ENCODE data around the gene PDE4B.

Gene PDE4B

DNA sequence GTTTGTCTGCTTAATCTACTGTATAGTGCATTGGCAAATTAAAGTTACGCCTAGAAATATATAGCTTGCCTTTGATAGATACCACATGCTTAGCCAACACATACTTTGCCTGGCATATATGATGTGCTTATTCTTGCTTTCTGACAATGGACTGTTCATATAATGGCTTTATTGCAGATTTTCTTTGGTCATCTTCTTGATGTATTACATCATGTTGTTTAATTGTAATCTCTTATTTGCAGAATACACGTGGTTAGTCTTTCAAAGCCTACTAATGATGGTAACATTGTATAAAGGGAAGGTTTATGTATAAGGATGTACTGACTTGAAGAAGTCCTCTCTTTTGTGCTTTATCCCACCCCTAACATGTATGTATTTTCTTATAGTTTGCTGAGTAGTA lies 201.5 kb downstream of the PDE4B start:
- no peaks in the 10 kb centered on the region for H3K9me2 ChIP-seq (replicated peaks; ENCODE audit: low read depth, low read length)
- no peaks in the 10 kb centered on the region for H3K27me3 ChIP-seq (ENCODE audit: insufficient read depth, low read length, poor library complexity, severe bottlenecking)
- TF ChIP-seq CTCF (conservative IDR thresholded peaks at IDR 0.05; ENCODE audit: low read length) (no peak), EZH2phosphoT487 (IDR thresholded peaks at IDR 0.05; ENCODE audit: borderline replicate concordance) (no peak)
- no peaks in the 10 kb centered on the region for H3K79me2 ChIP-seq (ENCODE audit: insufficient read depth, low read length)
- H3K4me3 ChIP-seq (ENCODE audit: low read length, poor library complexity, severe bottlenecking), result no peak overlapping the region
- no peak overlapping the region for H3K9ac ChIP-seq (ENCODE audit: low read depth, low read length, poor library complexity, severe bottlenecking)
- H3F3A ChIP-seq (ENCODE audit: low read depth), result no peaks in the 10 kb centered on the region
- H3K4me1 ChIP-seq (ENCODE audit: insufficient read depth, low read length, poor library complexity, severe bottlenecking), result no peaks in the 10 kb centered on the region
- H2AFZ ChIP-seq (ENCODE audit: low read length), result no peak overlapping the region
- H3K36me3 ChIP-seq (ENCODE audit: insufficient read depth, low read length), result no peaks in the 10 kb centered on the region
- no peaks in the 10 kb centered on the region for H4K20me1 ChIP-seq (ENCODE audit: insufficient read depth, low read length, poor library complexity, severe bottlenecking)
- H3K9me3 ChIP-seq (ENCODE audit: insufficient read depth, low read depth, low read length), result no peaks in the 10 kb centered on the region
- no peak overlapping the region for H3K4me2 ChIP-seq (ENCODE audit: low read depth, low read length, poor library complexity, severe bottlenecking)

- no peaks in the 10 kb centered on the region for H3K4me1 ChIP-seq (ENCODE audit: insufficient read depth, low read length, poor library complexity, severe bottlenecking)
- no peak overlapping the region for H2AFZ ChIP-seq (ENCODE audit: low read length)
- H4K20me1 ChIP-seq (ENCODE audit: insufficient read depth, low read length, poor library complexity, severe bottlenecking), result no peaks in the 10 kb centered on the region
- no peaks in the 10 kb centered on the region for H3K79me2 ChIP-seq (ENCODE audit: insufficient read depth, low read length)
- H3K9me2 ChIP-seq (replicated peaks; ENCODE audit: low read depth, low read length), result no peaks in the 10 kb centered on the region
- H3K9ac ChIP-seq (ENCODE audit: low read depth, low read length, poor library complexity, severe bottlenecking), result no peak overlapping the region
- no peak for TF ChIP-seq CTCF (conservative IDR thresholded peaks at IDR 0.05; ENCODE audit: low read length)
- TF ChIP-seq EZH2phosphoT487 (IDR thresholded peaks at IDR 0.05; ENCODE audit: borderline replicate concordance), result no peak
- no peaks in the 10 kb centered on the region for H3K36me3 ChIP-seq (ENCODE audit: insufficient read depth, low read length)
- H3K9me3 ChIP-seq (ENCODE audit: insufficient read depth, low read depth, low read length), result no peaks in the 10 kb centered on the region
- no peaks in the 10 kb centered on the region for H3F3A ChIP-seq (ENCODE audit: low read depth)
- H3K4me2 ChIP-seq (ENCODE audit: low read depth, low read length, poor library complexity, severe bottlenecking), result no peak overlapping the region
- H3K4me3 ChIP-seq (ENCODE audit: low read length, poor library complexity, severe bottlenecking), result no peak overlapping the region
- no peaks in the 10 kb centered on the region for H3K27me3 ChIP-seq (ENCODE audit: insufficient read depth, low read length, poor library complexity, severe bottlenecking)
Measured at GRCh38 chr1:65995336-65995735, 202.6 kb downstream of the PDE4B start.

DNA sequence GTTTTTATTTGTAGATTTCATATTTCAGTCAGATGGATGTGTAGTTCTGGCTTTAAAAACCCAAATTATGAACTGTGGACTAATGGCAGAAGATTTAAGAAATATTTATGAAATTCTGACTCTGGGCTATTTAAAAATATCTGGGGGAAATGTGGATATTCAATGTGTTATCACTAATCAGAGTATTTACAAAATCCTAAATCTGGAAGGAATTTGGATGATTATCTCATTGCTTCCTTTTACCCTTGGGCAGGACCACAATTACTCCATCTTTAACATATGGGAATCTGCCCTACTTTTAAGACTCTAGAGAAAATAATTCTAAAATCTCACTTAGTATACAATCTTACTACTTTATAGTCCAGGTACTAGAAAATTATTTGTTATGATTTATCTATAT lies 203.2 kb downstream of the PDE4B start:
- Histone ChIP-seq H3K36me3 (ENCODE audit: insufficient read depth, low read length) (no peaks in the 10 kb centered on the region), H3K4me3 (ENCODE audit: low read length, poor library complexity, severe bottlenecking) (no peak overlapping the region), H2AFZ (ENCODE audit: low read length) (no peak overlapping the region), H3K4me1 (ENCODE audit: insufficient read depth, low read length, poor library complexity, severe bottlenecking) (no peaks in the 10 kb centered on the region), H3K4me2 (ENCODE audit: low read depth, low read length, poor library complexity, severe bottlenecking) (no peak overlapping the region), H3K9me2 (replicated peaks; ENCODE audit: low read depth, low read length) (no peaks in the 10 kb centered on the region), H3K79me2 (ENCODE audit: insufficient read depth, low read length) (no peaks in the 10 kb centered on the region), H3K9me3 (ENCODE audit: insufficient read depth, low read depth, low read length) (no peaks in the 10 kb centered on the region), H3K27me3 (ENCODE audit: insufficient read depth, low read length, poor library complexity, severe bottlenecking) (no peaks in the 10 kb centered on the region), H3F3A (ENCODE audit: low read depth) (no peaks in the 10 kb centered on the region), H4K20me1 (ENCODE audit: insufficient read depth, low read length, poor library complexity, severe bottlenecking) (no peaks in the 10 kb centered on the region), H3K9ac (ENCODE audit: low read depth, low read length, poor library complexity, severe bottlenecking) (no peak overlapping the region)
- TF ChIP-seq EZH2phosphoT487 (IDR thresholded peaks at IDR 0.05; ENCODE audit: borderline replicate concordance) (no peak), CTCF (conservative IDR thresholded peaks at IDR 0.05; ENCODE audit: low read length) (no peak)

All from Loucy (cell line).